ENCODE results near the gene KLHL11. TPM values are rescaled to one million over a fixed set of nuclear protein-coding genes. Genes with fewer than 3 reads are reported as not detected.

Gene KLHL11
- total RNA-seq, 1 experiment from 2014 or later = 16.8 TPM

- no peak for TF ChIP-seq CTCF (conservative IDR thresholded peaks at IDR 0.05)
- Histone ChIP-seq H2BK5ac (ENCODE audit: insufficient read length, low read length) (no peak overlapping the region), H4K20me1 (ENCODE audit: control insufficient read depth, insufficient read depth, insufficient read length) (no peaks in the 10 kb centered on the region), H3K4me2 (ENCODE audit: insufficient read depth, insufficient read length, low read length) (no peak overlapping the region), H3K9ac (ENCODE audit: extremely low read depth, insufficient read length, low read length) (no peak overlapping the region), H3K56ac (ENCODE audit: insufficient read length, low read depth, low read length) (no peak overlapping the region), H3K4ac (ENCODE audit: low read depth, low read length) (no peak overlapping the region), H4K5ac (ENCODE audit: insufficient read length, low read depth, low read length) (no peak overlapping the region), H2AK5ac (ENCODE audit: insufficient read length, low read length) (no peak overlapping the region), H3K18ac (ENCODE audit: insufficient read length, low read depth, low read length) (no peak overlapping the region), H3K79me2 (ENCODE audit: insufficient read depth, low read length) (no peaks in the 10 kb centered on the region), H3K14ac (ENCODE audit: insufficient read depth, low read length) (no peak overlapping the region), H4K91ac (ENCODE audit: insufficient read length, low read depth, low read length) (no peak overlapping the region), H2BK15ac (ENCODE audit: low read depth, low read length) (no peak overlapping the region), H4K8ac (replicated peaks; ENCODE audit: insufficient read length, low read depth, low read length) (no peak overlapping the region), H3T11ph (ENCODE audit: low read length) (no peak overlapping the region), H3K23me2 (ENCODE audit: insufficient read length, low read depth, low read length, poor library complexity, severe bottlenecking) (no peaks in the 10 kb centered on the region), H2AFZ (ENCODE audit: low read length) (no peak overlapping the region), H3K4me1 (ENCODE audit: insufficient read depth, low read length) (no peaks in the 10 kb centered on the region), H3K79me1 (ENCODE audit: insufficient read depth, low read depth, low read length, poor library complexity, severe bottlenecking) (no peaks in the 10 kb centered on the region), H3K9me3 (ENCODE audit: control insufficient read depth, low read depth, low read length) (no peaks in the 10 kb centered on the region), H3K27ac (ENCODE audit: insufficient read length, low read depth, low read length) (no peak overlapping the region), H3K27me3 (ENCODE audit: insufficient read depth, low read length) (no peaks in the 10 kb centered on the region), H2BK120ac (ENCODE audit: low read depth, low read length, poor library complexity, severe bottlenecking) (no peak overlapping the region), H3K23ac (ENCODE audit: insufficient read length, low read depth, low read length) (no peak overlapping the region), H2BK12ac (ENCODE audit: insufficient read length, low read depth, low read length) (no peak overlapping the region), H2BK20ac (ENCODE audit: low read depth, low read length, poor library complexity, severe bottlenecking) (no peak overlapping the region)
- Mint-ChIP-seq H3K27ac (no peak overlapping the region), H3K4me3 (no peak overlapping the region), H3K27me3 (ENCODE audit: low read depth) (no peaks in the 10 kb centered on the region), H3K4me1 (peaks cover 2 to 5% of the 10 kb centered on the region in 2 experiments; a peak in 2 of 4 replicates), H3K9me3 (no peaks in the 10 kb centered on the region), H3K36me3 (ENCODE audit: insufficient read depth in 1 of 3, low read depth in 3 of 3) (peaks cover 24 to 60% (median 57%) of the 10 kb centered on the region in 3 experiments; a peak in 6 of 7 replicates)
- DNase-seq = no peak
- no CpG with 5 or more reads among the region's 19 CpGs for WGBS (ENCODE audit: extremely low coverage, insufficient read length, low lambda C conversion rate)
Observed at GRCh38 chr17:41825175-41825845, 39.9 kb downstream of the KLHL11 start.
